Esophagus muscularis mucosa (tissue), 3 donors: ENCODE measurements around the gene LKAAEAR1.

Experiments used
- CTCF ChIP-seq, 3 experiments: fragments of 200-600 bp in 2 of 3; fragments of 450-650 bp in 1 of 3; sonication (generic) in 2 of 3; IDR thresholded peaks; one replicate each; pipeline ENCODE4 v1.5.1; 2017 to 2019; ENCODE audit warnings: antibody characterized with exemption in 3 of 3, mild to moderate bottlenecking in 2 of 3, moderate library complexity in 1 of 3
- POLR2A ChIP-seq: fragments of 450-650 bp; IDR thresholded peaks from one replicate; pipeline ENCODE4 v1.6.1; 2017; ENCODE audit warnings: antibody characterized with exemption, moderate library complexity, mild to moderate bottlenecking, low read depth

- TF ChIP-seq POLR2A = no peak
- TF ChIP-seq CTCF (IDR thresholded peaks at IDR 0.05) = no peak
These were observed 19.9 kb upstream of the LKAAEAR1 start for GRCh38 chr20:64103871-64104666.
